Keratinocyte (primary cell): ENCODE results near the gene CIB4.

Source experiments
- EZH2 ChIP-seq: IDR thresholded peaks from one replicate; pipeline ENCODE4 v1.6.1; 2012; ENCODE audit warnings: inconsistent platforms, mild to moderate bottlenecking, low read length, moderate library complexity
- TF ChIP-seq, protein P1 (sequence below), 3 experiments: IDR thresholded peaks in 1 of 3; conservative IDR thresholded peaks in 1 of 3; optimal IDR thresholded peaks in 1 of 3; 2 replicates in 2 of 3; 3 replicates in 1 of 3; pipeline versions ENCODE3 to v1.5.1; 2011; ENCODE audit warnings: low read length in 3 of 3, mild to moderate bottlenecking in 3 of 3, moderate library complexity in 2 of 3, control low read depth in 1 of 3, inconsistent platforms in 1 of 3; ENCODE audit not compliant: insufficient read depth in 2 of 3; ENCODE audit errors: extremely low read depth in 1 of 3

DNA sequence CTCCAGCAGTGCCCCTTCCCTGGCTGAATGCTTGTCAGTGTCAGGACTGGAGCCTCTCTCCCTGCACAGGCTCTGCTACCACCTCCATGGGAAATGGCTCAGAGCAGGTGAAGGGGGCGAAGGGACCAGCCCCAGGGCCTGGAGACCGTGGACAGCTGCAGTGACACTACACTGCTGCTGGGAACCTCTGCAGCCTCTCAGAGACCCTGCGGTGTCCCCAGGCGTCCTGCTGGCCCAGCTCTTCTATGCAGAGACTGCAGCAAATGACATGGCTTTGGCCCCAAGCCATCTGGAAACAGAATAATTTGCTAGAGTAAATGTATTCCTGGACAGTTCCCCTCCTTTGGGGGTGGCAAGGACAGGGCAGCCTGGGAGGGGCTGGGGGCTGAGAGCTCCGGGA, 53.2 kb downstream of the CIB4 start:
- TF ChIP-seq, protein P1, sequence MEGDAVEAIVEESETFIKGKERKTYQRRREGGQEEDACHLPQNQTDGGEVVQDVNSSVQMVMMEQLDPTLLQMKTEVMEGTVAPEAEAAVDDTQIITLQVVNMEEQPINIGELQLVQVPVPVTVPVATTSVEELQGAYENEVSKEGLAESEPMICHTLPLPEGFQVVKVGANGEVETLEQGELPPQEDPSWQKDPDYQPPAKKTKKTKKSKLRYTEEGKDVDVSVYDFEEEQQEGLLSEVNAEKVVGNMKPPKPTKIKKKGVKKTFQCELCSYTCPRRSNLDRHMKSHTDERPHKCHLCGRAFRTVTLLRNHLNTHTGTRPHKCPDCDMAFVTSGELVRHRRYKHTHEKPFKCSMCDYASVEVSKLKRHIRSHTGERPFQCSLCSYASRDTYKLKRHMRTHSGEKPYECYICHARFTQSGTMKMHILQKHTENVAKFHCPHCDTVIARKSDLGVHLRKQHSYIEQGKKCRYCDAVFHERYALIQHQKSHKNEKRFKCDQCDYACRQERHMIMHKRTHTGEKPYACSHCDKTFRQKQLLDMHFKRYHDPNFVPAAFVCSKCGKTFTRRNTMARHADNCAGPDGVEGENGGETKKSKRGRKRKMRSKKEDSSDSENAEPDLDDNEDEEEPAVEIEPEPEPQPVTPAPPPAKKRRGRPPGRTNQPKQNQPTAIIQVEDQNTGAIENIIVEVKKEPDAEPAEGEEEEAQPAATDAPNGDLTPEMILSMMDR (optimal IDR thresholded peaks at IDR 0.05 in 1 of 3, IDR thresholded peaks at IDR 0.05 in 1 of 3, conservative IDR thresholded peaks at IDR 0.05 in 1 of 3; ENCODE audit: extremely low read depth in 1 of 3, insufficient read depth in 2 of 3, low read length in 3 of 3) = no peak
- no peak for TF ChIP-seq EZH2
